Measurements from ENCODE around the gene SSBP2.

SSBP2 gene

DNA sequence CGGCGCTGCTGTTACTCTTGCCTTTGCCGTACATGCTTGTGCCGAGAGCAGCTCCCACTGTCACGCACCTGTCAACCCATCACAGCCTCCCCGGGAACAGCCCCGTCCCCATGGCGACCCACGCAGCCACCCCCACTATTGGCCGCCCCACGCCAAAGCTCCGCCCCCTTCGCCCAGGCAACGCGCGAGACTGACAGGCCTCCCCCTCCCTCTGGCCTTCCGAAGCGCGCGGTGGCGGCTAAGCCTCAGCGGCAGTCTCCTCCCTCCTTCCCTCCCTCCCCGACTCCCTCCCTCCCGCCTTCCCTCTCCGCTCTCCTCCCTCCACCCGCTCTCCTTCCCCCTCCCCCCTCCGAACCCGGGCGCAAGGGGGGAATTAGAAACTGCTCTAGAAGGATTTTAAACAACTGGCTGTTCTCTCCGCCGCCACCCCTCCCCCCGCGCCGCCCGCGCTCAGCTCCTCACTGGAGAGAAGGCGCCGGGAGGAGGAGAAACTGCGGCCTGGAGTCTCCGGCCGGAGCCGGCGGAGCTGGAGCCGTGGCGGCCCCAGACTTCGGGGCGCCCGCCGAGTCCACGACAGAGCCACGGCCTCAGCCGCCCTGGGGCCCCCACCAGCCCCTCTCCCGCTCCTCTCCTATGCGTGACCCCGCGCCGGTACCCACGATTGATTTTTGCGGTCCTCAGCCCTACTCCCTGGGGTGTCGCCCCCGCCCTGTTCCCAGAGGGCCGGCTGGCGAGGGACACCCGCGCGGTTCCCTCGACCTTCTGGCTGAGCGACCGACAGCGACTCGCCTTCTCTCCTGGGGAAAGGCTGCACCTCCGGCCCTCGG, at the start of gene SSBP2:
Gene SSBP2 (minus strand): TSS at position 89 of the 827 bp plus-strand sequence. CDS start 55 bp downstream, at position 34.
- peak; percentile 85 for DNase-seq

DNA sequence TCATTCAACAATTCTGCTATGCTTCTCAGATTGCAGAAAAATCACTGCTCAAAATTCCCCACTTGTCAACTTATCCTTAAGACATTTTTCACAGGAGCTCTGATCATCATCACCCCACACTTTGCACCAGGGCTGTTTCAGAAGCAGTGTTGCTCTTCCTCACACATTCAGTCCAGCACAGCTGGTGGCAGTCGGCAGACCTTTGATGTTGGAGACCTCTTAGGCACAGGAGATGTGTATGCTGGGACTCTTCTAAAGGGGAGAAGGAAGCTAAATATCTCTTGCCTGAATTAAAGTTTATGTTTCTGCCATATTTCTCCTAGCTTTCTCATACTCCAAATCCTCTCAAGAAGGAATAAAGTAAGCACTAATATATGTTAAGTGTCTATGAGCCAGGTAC, 44.8 kb upstream of the SSBP2 start:
- DNase-seq, result no peak

DNA sequence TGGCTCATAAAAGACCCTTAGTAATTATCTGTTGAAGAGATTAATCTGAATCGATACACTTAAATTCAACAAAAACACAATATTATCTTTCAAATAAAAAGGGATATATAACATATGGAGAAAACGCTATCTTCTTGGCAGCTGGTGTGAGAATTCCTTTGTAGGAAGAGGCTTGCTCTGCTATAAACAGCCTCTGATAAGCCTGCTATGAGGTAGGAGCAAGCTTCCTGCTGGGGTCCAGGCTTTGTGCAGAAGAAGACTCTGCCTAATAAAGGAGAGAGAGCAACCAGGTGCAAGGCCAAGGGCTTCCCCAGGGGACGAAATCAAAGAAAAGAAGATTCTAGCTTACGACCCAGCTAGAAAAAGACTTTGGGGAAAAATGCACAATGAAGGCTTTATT, 43.3 kb upstream of the SSBP2 start:
- no peak for DNase-seq

DNA sequence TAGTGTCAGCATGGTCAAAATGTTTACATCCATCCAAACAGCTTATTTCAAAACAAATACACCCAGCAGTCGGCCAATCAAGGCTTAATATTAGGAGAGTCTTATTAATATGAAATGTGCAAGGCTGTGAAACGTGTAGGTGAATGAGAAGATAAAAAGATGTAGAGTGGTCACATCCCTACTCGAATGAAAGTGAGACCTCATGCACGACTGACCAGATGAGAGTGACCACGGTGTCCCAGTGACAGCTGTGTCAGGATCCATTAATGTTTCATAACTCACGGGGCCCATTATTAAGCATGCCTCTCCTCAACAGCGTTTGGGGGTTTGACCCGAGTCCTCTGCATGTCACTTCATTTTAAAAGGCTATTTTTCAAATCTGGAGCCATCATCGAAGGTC, 39.4 kb upstream of the SSBP2 start:
- no peak for DNase-seq

DNA sequence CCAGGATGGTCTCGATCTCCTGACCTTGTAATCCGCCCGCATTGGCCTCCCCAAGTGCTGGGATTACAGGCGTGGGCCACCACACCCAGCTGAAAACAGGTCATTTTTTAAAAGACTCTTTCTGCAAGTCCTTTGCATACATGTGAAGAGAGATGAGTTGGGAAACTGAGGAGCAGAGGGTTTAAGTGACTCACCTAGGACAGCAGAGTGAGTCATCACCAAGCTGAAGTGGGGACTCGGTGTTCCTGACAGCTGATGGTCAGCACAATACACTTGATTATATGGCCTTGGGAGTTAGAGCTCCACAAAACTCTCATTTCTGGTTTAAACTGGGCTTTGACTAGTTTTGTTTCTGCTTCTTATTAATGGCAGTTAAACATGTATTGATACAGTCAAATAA, 38.1 kb upstream of the SSBP2 start:
- DNase-seq, result no peak

DNA sequence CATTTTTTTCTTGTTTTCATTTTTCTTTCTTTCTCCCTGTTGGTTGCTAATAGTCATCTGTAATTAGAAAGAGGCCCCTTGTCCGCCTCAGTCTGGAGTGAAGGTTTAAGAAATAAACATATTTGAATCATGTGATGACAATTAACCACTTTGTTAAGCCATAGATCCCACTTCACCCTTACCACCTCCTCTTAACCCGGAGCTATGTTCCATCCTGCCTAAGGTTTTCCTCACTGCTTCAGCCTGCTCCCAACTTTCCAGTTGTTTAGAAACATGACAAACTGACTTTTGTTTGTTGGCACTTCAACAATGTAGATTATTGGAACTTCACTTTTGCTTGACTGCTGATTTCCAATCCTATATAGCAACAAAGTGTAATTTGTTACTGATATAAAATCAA, 37.4 kb upstream of the SSBP2 start:
- DNase-seq, result no peak

DNA sequence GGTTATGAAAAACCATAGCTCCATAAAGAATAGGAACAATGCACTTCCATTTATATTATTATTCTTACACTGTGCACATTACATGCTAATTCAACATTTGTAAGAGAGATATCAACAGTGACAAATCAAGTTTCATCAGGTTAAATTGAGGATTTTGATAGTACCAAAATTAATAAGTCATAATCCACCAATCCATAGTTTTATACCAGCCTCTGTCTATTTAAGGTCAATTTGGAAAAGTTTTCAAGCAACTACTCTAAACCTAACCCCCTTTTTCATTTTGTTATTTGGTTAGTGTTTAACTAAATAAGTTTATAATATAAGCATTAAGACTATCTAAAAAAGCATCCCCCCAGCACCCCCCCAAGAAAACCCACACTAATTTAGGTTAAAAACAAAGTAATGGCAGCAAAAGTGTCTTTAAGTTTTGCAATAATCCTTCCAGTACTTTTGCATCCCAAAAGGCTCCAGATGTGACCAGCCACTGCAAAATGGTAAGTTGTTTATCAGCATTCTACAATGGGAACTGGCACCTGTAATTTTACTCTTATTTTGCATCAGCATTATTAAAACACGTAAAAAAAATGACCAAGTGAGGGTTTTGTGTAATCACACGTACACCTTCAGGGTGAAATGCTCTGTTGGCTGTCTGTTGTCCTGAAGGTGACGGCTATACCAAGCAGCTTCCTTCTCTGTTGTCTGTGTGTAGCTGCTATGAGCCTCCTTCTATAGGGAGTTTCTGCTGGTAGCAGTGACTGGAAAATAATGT, 36.8 kb upstream of the SSBP2 start:
- no peak for DNase-seq

DNA sequence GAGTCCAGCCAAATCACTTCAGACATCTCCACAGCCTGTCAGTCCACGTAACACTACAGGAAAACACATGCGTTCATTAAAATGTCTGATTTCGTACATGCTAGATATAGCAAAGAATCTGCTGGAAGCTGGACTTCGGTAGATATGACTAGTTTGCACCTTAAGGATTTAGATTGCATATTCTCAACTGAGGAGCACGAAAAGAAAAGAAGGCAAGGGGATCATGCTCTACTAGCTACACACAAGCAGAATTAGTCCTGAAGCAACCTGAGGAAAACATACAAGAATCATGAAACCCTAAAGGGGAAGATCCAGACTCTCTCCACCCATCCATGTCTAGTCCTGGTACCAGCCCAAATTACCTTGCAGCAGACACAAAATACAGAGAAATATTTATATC, 36.1 kb upstream of the SSBP2 start:
- no peak for DNase-seq

DNA sequence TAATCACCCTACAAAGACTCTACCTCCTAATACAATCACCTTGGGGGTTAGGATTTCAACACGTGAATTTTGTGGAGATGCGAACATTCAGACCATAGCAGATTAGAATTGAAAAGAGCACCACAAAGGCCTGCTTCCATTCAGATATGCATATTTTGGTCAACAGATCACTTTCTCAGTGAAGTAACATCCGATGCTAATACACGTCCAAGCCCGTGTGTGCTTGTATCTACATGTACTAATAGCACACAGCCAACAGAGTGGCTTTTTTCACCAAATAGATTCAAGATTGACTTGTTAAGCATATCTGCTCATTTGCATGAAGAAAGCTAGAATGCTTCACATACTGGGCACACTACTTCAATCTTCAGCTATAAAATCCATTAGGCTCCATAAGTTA, 35.6 kb upstream of the SSBP2 start:
- DNase-seq, result no peak

DNA sequence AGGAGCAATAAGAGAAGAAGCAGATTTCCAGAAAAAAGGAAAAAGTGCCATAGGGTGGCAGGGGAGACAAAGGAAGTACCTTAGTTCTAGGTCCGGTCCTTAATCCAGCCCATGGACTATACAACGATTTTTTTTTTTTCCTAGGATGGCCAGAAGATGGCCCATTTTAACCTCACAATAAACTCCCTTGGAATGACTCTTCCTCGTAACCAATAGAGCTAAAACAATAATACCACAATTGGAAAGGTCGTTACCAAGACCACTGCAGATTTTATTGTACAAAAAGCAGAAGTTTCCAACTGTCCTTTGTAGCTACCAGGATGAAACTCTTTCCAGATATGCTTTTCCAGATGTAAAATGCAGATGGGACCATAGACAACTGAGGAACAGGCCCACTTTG, 34.4 kb upstream of the SSBP2 start:
- no peak for DNase-seq

DNA sequence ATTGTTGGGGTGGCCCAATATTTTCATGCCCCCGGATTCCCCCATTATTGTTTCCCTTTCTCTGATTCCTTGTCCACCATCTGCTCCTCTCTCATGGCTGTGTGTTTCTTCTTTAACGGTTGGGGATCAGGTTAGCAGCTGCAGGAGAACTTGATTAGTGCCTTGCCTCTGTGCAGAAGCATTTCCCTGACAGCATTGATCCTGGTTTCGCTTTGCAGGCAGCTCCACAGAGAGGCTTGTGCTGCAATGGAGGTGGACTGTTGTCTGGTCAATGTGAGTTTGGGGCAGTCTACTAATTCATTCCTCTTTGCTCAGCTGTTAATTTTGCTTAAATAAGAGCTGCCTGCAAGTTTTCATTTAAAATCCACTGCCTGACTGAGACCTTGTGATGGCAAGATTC, 32.5 kb upstream of the SSBP2 start:
- DNase-seq, result no peak

DNA sequence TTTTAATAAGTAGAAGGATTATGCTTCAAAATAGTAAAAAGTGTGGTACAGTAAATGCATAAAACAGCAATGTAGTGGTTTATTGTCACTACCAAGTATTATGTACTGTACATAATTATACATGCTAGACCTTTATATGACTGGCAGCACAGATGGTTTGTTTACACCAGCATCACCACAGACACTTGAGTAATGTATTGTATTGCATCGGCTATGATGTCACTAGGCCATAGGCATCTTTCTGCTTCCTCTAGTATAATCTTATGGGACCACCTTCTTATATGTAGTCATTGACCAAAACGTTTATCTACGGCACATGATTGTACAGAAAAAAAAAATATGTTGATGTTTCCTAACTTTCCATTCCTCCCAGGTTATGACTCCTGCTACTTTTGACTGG, 31.9 kb upstream of the SSBP2 start:
- no peak for DNase-seq

DNA sequence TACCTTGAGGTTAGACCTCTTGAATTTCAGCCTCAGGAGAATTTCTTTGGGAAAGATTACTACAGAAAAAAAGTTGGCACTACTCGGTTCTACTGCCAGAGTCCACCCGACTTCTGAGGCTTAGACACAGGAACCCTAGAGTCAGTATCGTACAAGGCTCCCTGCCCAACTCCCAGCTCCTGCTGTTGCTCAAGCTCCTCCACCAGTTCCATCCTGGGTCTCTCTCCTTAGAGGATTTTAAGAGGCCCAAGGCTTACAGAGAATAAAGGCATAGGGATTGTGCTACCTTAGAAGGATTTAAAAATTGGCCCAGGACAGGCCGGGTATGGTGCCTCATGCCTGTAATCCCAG, 29.0 kb upstream of the SSBP2 start:
- DNase-seq, result no peak

DNA sequence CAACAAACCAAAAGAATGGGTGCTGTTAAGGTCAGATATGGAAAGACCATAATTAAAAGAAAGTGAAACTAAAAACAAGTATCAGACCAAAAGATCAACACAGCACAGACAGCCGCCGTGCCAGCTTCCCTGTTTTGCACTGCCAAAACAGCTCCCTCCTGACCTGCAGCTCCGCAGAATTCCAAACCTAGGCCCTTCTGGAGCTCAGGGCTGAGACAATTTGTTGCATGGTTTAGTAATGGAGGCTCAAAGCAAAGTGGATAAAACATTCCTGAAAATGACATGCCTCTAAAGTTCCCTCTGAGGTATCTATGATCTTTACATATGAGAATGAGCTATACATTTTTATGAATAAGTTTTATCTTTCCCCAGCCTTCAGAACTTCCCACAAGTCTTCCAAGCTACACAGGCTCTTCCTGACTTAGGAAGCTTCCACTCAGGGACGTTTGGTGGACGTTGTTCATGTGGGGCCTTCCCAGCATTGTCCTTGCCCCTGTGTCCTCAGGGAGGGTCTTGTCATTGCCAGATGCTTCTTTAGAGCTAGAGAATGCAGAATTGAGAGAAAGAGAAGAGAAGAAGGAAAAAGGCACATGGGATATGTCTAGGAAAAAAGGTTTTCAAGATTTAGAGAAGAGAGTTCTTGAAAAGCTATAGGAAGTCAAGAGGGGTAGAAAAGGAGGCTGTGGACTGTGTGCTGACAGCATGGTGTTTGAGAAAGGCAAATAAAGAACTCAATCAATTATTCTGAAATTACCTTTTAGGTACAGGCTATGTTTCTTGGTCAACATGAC, 28.4 kb upstream of the SSBP2 start:
- DNase-seq, result no peak

DNA sequence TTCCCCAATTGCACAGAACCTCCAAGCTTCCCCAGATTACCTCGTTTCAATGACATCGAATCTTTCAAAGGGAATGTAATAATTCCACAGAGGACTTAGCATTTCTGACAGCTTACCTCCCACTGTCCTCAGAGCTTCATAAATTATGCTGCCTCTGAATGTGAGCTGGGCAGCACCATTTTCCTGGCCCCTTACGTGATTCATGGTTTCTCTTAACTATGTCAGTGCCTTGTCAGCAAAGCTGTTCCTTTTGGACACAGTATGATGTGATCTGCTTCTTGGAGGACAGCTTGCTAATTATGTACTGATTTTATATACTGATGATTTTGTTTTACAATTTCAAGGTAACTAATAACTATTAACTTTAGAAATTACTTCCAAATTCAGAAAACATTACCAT, 27.7 kb upstream of the SSBP2 start:
- no peak for DNase-seq

DNA sequence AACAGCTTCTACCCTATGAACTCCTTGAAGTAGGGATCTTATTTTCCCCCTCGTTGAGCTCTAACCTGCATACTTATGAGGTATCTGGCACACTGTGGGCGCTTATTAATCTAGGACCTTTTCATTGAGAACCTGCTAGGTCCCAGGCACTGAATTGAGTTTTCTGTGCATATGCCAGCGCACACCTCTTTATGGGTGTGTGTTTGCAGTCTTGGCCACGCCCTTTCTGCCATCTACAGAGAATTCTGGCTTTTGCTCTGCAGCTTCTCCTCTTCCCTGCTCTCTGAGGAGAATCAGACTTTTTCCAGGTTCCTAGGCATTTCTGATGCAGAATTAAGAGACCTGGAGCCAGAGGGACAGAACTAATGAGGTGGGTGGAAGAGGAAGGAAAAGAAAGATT, 25.4 kb upstream of the SSBP2 start:
- no peak for DNase-seq

DNA sequence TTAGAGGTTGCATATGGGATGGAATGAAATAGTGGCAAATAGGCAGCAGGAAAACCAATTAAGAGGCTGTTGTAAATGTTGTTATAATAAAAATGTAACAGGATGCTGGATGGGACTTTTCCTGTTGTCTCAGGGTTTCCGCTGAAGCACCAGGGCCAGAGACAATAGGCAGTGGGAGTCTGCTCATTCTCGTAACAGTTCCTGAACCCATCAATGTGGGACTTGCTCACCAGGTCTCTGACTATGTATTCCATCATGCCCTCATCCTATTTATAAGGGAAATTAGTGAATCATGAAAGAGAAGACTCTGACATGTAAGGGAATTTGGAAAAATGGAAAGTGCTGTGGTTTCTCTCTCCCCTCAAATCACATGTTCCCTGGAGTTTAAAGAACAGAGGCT, 23.5 kb upstream of the SSBP2 start:
- DNase-seq, result no peak

DNA sequence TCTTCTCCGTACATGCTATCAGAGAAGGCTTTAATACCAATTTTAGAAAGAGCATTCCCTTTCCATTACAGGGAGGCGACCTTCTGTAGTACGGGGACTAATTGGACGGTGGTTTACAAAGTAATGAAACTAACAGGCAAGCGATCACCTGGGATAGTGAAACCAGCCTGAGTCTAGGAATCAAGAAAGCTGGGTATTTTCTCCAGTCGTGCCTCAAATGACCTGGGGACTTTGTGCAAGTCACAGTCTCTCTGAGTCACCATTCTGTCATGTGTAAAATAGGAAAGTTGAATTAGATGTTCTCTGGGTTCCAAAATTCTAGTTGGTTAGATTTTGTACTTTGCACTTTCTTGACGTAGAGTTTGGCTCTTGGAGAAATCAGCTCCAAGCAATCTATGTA, 22.7 kb upstream of the SSBP2 start:
- no peak for DNase-seq

DNA sequence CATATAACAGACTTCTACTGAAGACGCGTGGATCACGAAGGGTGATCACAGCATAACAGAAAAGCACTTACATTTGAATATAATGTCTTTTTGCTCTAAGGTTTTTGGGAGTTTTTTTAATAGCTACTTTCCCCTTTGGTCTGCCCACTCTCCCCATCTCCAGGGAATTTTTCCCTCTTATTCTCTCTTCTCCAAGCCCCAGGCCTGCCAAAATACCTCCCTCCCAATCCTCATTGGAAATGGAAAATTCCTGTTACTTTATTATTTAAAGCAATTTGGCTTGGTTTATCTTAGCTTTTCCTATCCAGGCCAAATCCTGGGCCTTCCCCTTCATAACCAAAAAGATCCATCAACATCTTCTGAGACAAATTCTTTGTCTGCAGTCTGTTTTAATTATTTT, 22.3 kb upstream of the SSBP2 start:
- DNase-seq, result no peak

DNA sequence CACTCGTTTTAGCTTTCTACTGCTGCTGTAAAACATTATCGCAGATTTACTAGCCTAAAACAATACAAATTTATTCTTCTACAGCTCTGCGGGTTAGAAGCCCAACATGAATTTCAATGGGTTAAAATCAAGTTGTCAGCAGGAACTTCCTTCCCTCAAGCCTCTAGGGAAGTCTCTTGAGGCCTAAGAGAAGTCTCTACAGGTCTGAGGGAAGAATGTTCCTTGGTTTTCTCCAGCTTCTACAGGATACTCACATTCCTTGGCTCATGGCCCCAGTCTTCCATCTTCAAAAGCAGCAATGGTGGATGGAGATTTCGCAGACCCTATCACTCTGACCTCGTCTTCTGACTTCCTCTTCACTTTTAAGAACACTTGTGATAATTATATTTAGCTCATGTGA, 21.6 kb upstream of the SSBP2 start:
- no peak for DNase-seq

DNA sequence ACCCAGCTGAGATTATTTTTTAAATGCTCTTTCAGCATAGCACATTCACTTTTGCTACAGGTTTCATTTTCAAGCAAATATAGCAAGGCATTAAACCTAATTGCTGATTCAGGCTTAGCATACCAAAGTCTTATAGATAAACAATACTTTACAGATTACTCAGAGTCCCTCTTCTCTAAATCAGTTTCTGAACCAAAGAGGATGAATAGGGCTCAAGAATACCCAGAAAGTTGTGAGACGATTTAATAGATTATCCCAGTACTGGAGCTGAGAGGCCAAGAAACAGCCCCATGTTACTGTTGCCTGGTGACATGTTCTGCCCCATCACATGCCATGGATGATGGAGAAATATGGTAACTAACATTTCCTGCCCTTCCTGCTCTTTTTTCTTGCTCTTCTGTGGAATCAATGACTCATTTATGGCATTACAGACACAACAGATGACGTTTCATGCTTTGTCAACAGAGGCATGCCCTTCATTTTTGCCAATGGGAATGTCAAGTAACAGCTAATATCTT, 18.1 kb upstream of the SSBP2 start:
- no peak for DNase-seq

DNA sequence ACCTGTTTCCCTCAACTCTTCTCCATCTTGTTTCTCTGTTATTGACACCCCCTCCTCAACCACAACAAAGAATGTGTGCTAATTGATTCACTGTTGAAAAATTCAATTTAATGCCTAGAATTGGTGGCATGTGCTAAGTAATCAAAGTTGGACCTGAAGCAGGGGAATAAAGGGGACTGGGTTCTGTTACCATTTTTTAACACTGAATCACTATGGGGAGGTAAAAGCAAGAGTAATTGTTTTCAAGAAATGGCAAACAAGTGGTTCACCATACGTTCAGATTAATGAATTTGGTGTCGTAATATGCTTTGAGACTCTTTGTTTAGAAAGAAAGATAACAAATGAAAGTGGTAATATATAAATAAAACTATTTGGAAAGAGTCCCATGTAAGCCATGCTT, 17.0 kb upstream of the SSBP2 start:
- no peak for DNase-seq

DNA sequence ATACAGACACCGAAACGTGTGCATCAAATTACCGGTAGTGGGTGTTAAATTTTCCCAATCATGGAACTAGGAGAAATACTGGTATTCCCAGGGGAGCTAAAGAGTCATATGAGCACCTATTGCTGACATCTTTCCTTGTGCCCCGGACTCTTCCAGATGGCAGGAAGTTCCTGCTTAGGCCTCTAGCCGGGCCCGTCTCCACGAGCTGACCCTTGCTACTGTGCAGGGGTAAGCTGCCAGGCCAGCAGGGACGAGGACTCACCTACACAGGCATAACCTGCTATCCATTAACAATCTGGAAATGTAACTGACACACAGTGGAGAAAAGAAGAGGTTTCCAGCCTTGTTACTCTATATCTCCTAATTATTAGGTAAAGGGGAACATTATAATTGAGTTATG, 16.2 kb upstream of the SSBP2 start:
- no peak for DNase-seq

DNA sequence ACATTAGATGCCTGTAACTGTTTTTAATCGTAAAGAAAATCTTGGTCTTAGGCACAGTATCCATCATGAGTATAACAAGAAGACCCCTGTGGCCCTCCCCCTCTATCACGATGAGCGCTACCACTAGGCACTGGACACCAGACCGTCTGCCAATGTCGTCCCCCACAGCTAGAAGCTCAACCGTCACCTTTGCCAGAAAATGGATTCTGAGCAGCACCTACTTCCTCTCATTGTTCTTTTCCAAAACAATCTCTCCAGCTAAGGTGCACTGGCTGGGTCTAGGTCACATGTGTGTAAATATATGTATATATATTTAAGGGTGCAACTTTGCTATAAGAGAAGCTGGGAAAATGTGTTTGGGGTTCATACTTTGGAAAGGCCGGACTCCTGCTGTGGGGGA, 15.7 kb upstream of the SSBP2 start:
- DNase-seq, result no peak

Measured in SIG-M5 (cell line).